H1 (cell line): ENCODE results near the gene TIMP1. TPM values are rescaled to one million over a fixed set of nuclear protein-coding genes. Genes with fewer than 3 reads are reported as not detected.

ENCODE experiments used
- CTCF ChIA-PET: fragments of 300-600 bp; sonication (Branson Sonifier 250); formaldehyde crosslinking; loops from one replicate; lab custom pipeline; 2021; ENCODE audit not compliant: partially characterized antibody; lab: Charles Lee
- POLR2A ChIA-PET: fragments of 300-600 bp; sonication (Branson Sonifier 250); formaldehyde crosslinking; loops from one replicate; lab custom pipeline; 2021; ENCODE audit warnings: inconsistent platforms; ENCODE audit not compliant: partially characterized antibody; lab: Charles Lee
- DNase-seq, 2 experiments: peaks; one replicate each; pipeline versions ENCODE4 v3.0.0 to v3.0.0-alpha.2; 2010 to 2022; ENCODE audit warnings: low spot score in 2 of 2, low read depth in 1 of 2, mixed read lengths in 1 of 2
- FAIRE-seq: peaks from 2 replicates; lab custom pipeline; 2011; peaks lifted over from hg19 to GRCh38; lab: Jason Lieb, UNC
- H2AFZ ChIP-seq: 2 replicates; pipeline ENCODE4 v1.8.1; 2012; ENCODE audit warnings: low read length, inconsistent platforms
- H2AK5ac ChIP-seq: 2 replicates; pipeline ENCODE4 v1.6.1; 2013; ENCODE audit warnings: low read depth, low read length
- H2BK120ac ChIP-seq: replicated peaks from 2 replicates; pipeline ENCODE3; 2013; ENCODE audit warnings: low read depth, low read length, inconsistent platforms
- H2BK12ac ChIP-seq: 2 replicates; pipeline ENCODE4 v1.6.1; 2013; ENCODE audit warnings: low read depth, low read length
- H2BK15ac ChIP-seq: 2 replicates; pipeline ENCODE4 v1.6.1; 2013; ENCODE audit warnings: low read length
- H2BK20ac ChIP-seq: 2 replicates; pipeline ENCODE4 v1.6.1; 2013; ENCODE audit warnings: low read length
- H2BK5ac ChIP-seq: 2 replicates; pipeline ENCODE4 v1.6.1; 2013; ENCODE audit warnings: low read depth, low read length
- H3K14ac ChIP-seq: 2 replicates; pipeline ENCODE4 v1.6.1; 2013; ENCODE audit warnings: inconsistent platforms; ENCODE audit not compliant: insufficient read length
- H3K18ac ChIP-seq: 2 replicates; pipeline ENCODE4 v1.6.1; 2013; ENCODE audit warnings: low read length; ENCODE audit errors: extremely low read depth
- H3K23ac ChIP-seq: 2 replicates; pipeline ENCODE4 v1.6.1; 2013; ENCODE audit warnings: inconsistent platforms; ENCODE audit not compliant: insufficient read length
- H3K23me2 ChIP-seq: 2 replicates; pipeline ENCODE4 v1.6.1; 2013; ENCODE audit warnings: low read depth, low read length
- H3K27ac ChIP-seq: 2 replicates; pipeline ENCODE4 v1.6.1; 2011; ENCODE audit warnings: low read depth, low read length, inconsistent platforms
- H3K27me3 ChIP-seq, 4 experiments: replicated peaks in 1 of 4; 1 replicate in 1 of 4; 2 replicates in 3 of 4; pipeline versions ENCODE4 v1.6.1 to v1.8.1; 2011 to 2013; ENCODE audit warnings: low read length in 3 of 4, mild to moderate bottlenecking in 3 of 4, inconsistent platforms in 2 of 4, mixed read lengths in 2 of 4, moderate library complexity in 1 of 4; ENCODE audit not compliant: control insufficient read depth in 3 of 4, insufficient read depth in 3 of 4; ENCODE audit errors: extremely low read depth in 1 of 4
- H3K36me3 ChIP-seq, 4 experiments: 2 replicates each; pipeline versions ENCODE4 v1.6.1 to v1.8.1; 2011 to 2013; ENCODE audit warnings: mild to moderate bottlenecking in 4 of 4, low read length in 3 of 4, moderate library complexity in 2 of 4, control low read depth in 1 of 4, inconsistent platforms in 1 of 4; ENCODE audit not compliant: insufficient read depth in 4 of 4, control insufficient read depth in 2 of 4
- H3K4ac ChIP-seq: replicated peaks from 2 replicates; pipeline ENCODE3; 2013; ENCODE audit warnings: low read length, low read depth, mixed read lengths, inconsistent platforms; ENCODE audit not compliant: insufficient read length
- H3K4me1 ChIP-seq, 4 experiments: replicated peaks in 1 of 4; 1 replicate in 1 of 4; 2 replicates in 3 of 4; pipeline versions ENCODE4 v1.6.1 to v1.8.1; 2011 to 2013; ENCODE audit warnings: low read length in 3 of 4, inconsistent platforms in 2 of 4, mixed read lengths in 1 of 4; ENCODE audit not compliant: insufficient read depth in 4 of 4, control insufficient read depth in 3 of 4
- H3K4me2 ChIP-seq, 2 experiments: 2 replicates each; pipeline versions ENCODE4 v1.6.1 to v1.8.1; 2011 to 2013; ENCODE audit warnings: low read depth in 2 of 2, low read length in 2 of 2, control low read depth in 1 of 2, inconsistent platforms in 1 of 2, mild to moderate bottlenecking in 1 of 2; ENCODE audit not compliant: insufficient read depth in 1 of 2
- H3K4me3 ChIP-seq, 4 experiments: fragments of 200-600, 300-600 bp in 1 of 4; sonication (generic), shearing (Covaris generic), sonication (Bioruptor Twin) in 1 of 4; 2 replicates each; pipeline versions ENCODE4 v1.5.1 to v1.8.1; 2011 to 2016; ENCODE audit warnings: low read length in 4 of 4, low read depth in 3 of 4, control low read depth in 2 of 4, inconsistent platforms in 2 of 4, mild to moderate bottlenecking in 2 of 4, mixed read lengths in 1 of 4, moderate library complexity in 1 of 4; ENCODE audit not compliant: insufficient read depth in 2 of 4; ENCODE audit errors: extremely low read depth in 1 of 4
- H3K56ac ChIP-seq: replicated peaks from 2 replicates; pipeline ENCODE3; 2013; ENCODE audit warnings: low read depth, mild to moderate bottlenecking, mixed read lengths, low read length, inconsistent platforms; ENCODE audit not compliant: insufficient read length
- H3K79me1 ChIP-seq: 2 replicates; pipeline ENCODE4 v1.6.1; 2013; ENCODE audit warnings: low read depth, low read length, control low read depth
- H3K79me2 ChIP-seq, 2 experiments: 2 replicates each; pipeline versions ENCODE4 v1.6.1 to v1.8.1; 2012 to 2013; ENCODE audit warnings: low read length in 2 of 2, mild to moderate bottlenecking in 2 of 2, inconsistent platforms in 1 of 2; ENCODE audit not compliant: insufficient read depth in 2 of 2, control insufficient read depth in 1 of 2
- H3K9ac ChIP-seq, 4 experiments: replicated peaks in 1 of 4; 1 replicate in 1 of 4; 2 replicates in 3 of 4; pipeline versions ENCODE4 v1.6.1 to v1.8.1; 2011 to 2013; ENCODE audit warnings: low read depth in 3 of 4, low read length in 3 of 4, control low read depth in 2 of 4, mild to moderate bottlenecking in 2 of 4, moderate library complexity in 2 of 4, inconsistent platforms in 1 of 4; ENCODE audit errors: extremely low read depth in 1 of 4
- H3K9me3 ChIP-seq, 2 experiments: 2 replicates each; pipeline versions ENCODE4 v1.6.1 to v1.8.1; 2012 to 2013; ENCODE audit warnings: mild to moderate bottlenecking in 2 of 2, moderate library complexity in 2 of 2, control low read depth in 1 of 2, inconsistent platforms in 1 of 2, low read depth in 1 of 2, low read length in 1 of 2, mixed read lengths in 1 of 2; ENCODE audit not compliant: insufficient read depth in 2 of 2
- H4K20me1 ChIP-seq, 2 experiments: replicated peaks in 1 of 2; 2 replicates each; pipeline versions ENCODE3 to v1.8.1; 2011 to 2013; ENCODE audit warnings: inconsistent platforms in 2 of 2, low read length in 2 of 2, mild to moderate bottlenecking in 1 of 2; ENCODE audit not compliant: insufficient read depth in 2 of 2, control insufficient read depth in 1 of 2
- H4K5ac ChIP-seq: 2 replicates; pipeline ENCODE4 v1.6.1; 2013; ENCODE audit warnings: low read length, low read depth, mixed read lengths, inconsistent platforms; ENCODE audit not compliant: insufficient read length
- H4K8ac ChIP-seq: 2 replicates; pipeline ENCODE4 v1.8.0; 2013; ENCODE audit warnings: mild to moderate bottlenecking, moderate library complexity, low read length, inconsistent platforms; ENCODE audit not compliant: insufficient read depth; ENCODE audit errors: extremely low read depth
- H4K91ac ChIP-seq: replicated peaks from 2 replicates; pipeline ENCODE3; 2013; ENCODE audit warnings: low read length, mixed read lengths, inconsistent platforms; ENCODE audit not compliant: insufficient read length
- GTF2F1 ChIP-seq: IDR thresholded peaks from 2 replicates; pipeline ENCODE4 v1.6.1; 2012; ENCODE audit warnings: low read depth, low read length, improper control_type of control experiment, borderline replicate concordance
- JUN ChIP-seq: IDR thresholded peaks from 2 replicates; pipeline ENCODE4 v1.6.1; 2011; ENCODE audit warnings: low read depth, mild to moderate bottlenecking, improper control_type of control experiment, low read length
- PHF8 ChIP-seq: fragments of 200-600 bp; sonication (generic); conservative IDR thresholded peaks from 2 replicates; pipeline ENCODE4 v1.7.1; 2012; ENCODE audit warnings: low read depth, mild to moderate bottlenecking, inconsistent platforms, low read length, moderate library complexity
- POU5F1 ChIP-seq: IDR thresholded peaks from 2 replicates; pipeline ENCODE4 v1.6.1; 2011; ENCODE audit warnings: low read depth, mild to moderate bottlenecking, low read length, moderate library complexity
- RFX5 ChIP-seq: IDR thresholded peaks from 2 replicates; pipeline ENCODE4 v1.6.1; 2011; ENCODE audit warnings: low read depth, low read length, improper control_type of control experiment, borderline replicate concordance
- SP4 ChIP-seq: IDR thresholded peaks from 2 replicates; pipeline ENCODE4 v1.6.1; 2012; ENCODE audit warnings: low read length, inconsistent platforms
- WGBS, 2 experiments: shearing (Covaris generic) in 1 of 2; methylation state at CpG; one replicate each; pipeline versions ENCODE4 v1.1.6 to v1.1.7; 2013 to 2015; ENCODE audit warnings: low lambda C conversion rate in 2 of 2, mixed read lengths in 2 of 2, inconsistent platforms in 1 of 2, low coverage in 1 of 2, missing lambda C conversion rate in 1 of 2; ENCODE audit not compliant: insufficient replicate concordance in 2 of 2, insufficient coverage in 1 of 2, insufficient read length in 1 of 2; ENCODE audit errors: extremely low coverage in 1 of 2, missing lambda C conversion rate in 1 of 2; 5-methylcytosine and 5-hydroxymethylcytosine counted together
- polyA plus RNA-seq, 7 experiments: library from polyadenylated mRNA; depleted of rRNA in 3 of 7; stranded (reverse) in 5 of 7; unstranded in 2 of 7; fragments of >200 nt in 5 of 7; fragments of 200-250 nt in 2 of 7; gene quantifications; 1 replicate in 5 of 7; 2 replicates in 1 of 7; 4 replicates in 1 of 7; pipeline versions ENCODE4 v1.2.1 to v1.2.3, GENCODE V29; 2011 to 2013; ENCODE audit warnings: missing spikeins in 2 of 7, mixed read lengths in 2 of 7
- total RNA-seq: library from RNA; stranded (reverse); fragmentation: NEBNext Ultra II Directional; extraction: Animal tissue kit (Norgen Biotek cat#: 25700); gene quantifications from 2 replicates; pipeline ENCODE4 v1.2.1, GENCODE V29; 2021

The TIMP1 gene
- total and polyA plus RNA-seq, 2 of the 8 experiments (the other 6 are each of a cell fraction or from before 2014, with no cell fraction given) = 58.6 to 142 TPM

DNA sequence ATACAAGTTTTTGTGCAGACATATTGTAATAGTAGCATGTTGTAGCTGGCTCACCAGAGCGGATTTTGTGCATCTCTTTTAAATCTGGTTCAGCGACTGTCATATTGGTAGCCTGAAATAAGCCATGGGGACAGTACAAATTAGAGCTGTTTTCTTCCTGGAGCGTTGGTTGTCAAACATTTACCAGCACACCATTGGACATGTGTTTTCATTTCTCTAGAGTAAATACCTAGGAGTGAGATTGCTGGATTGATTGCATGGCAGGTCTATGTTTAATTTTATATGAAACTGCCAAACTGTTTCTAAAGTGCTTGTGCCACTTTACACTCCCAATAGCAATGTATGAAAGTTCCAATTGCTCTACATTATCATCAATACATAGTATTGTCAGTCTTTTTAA lies 23.8 kb upstream of the TIMP1 start:
- no peak overlapping the region for H3K27ac ChIP-seq
- H3K56ac ChIP-seq = no peak overlapping the region
- H3K23me2 ChIP-seq = peaks cover 5% of the 10 kb centered on the region
- H3K4me1 ChIP-seq = no peaks in the 10 kb centered on the region
- no peak overlapping the region for H3K4me3 ChIP-seq
- no peak overlapping the region for H3K9ac ChIP-seq
- H3K14ac ChIP-seq = no peak overlapping the region
- no peak overlapping the region for H2AFZ ChIP-seq
- ChIA-PET CTCF (interaction anchor here (0.9 kb wide), 2 partner anchors 20 to 87 kb away, joined by 3 to 4 read pairs; no protein-coding TSS in a partner anchor), POLR2A (interaction anchor here (1.9 kb wide), 1 partner anchor 15 kb away, joined by 5 read pairs; no protein-coding TSS in a partner anchor)
- DNase-seq = no peak
- H2BK15ac ChIP-seq = no peak overlapping the region
- H2AK5ac ChIP-seq = no peak overlapping the region
- FAIRE-seq = no peak
- no peak overlapping the region for H3K4ac ChIP-seq
- WGBS, 2 experiments = 87% methylated on average over 3 of the region's 3 CpGs; no CpG with 5 or more reads in 1 of the 2 experiments
- no peak overlapping the region for H2BK120ac ChIP-seq
- H3K79me2 ChIP-seq = peaks cover 0 to 7% of the 10 kb centered on the region in 2 experiments; a peak in 1 of 4 replicates
- no peaks in the 10 kb centered on the region for H3K9me3 ChIP-seq
- H2BK5ac ChIP-seq = no peak overlapping the region
- H4K5ac ChIP-seq = no peak overlapping the region
- no peaks in the 10 kb centered on the region for H3K79me1 ChIP-seq
- peaks cover 2 to 6% (median 6%) of the 10 kb centered on the region in 4 experiments; a peak in 6 of 8 replicates for H3K36me3 ChIP-seq
- H2BK12ac ChIP-seq = no peak overlapping the region
- H4K20me1 ChIP-seq = peaks cover 0 to 2% of the 10 kb centered on the region in 2 experiments
- no peak overlapping the region for H3K4me2 ChIP-seq
- H4K8ac ChIP-seq = no peak overlapping the region
- no peak overlapping the region for H2BK20ac ChIP-seq
- H3K27me3 ChIP-seq = no peaks in the 10 kb centered on the region
- no peak overlapping the region for H3K18ac ChIP-seq
- no peak overlapping the region for H4K91ac ChIP-seq
- no peak overlapping the region for H3K23ac ChIP-seq
- TF ChIP-seq JUN = no peak
- no peak for TF ChIP-seq PHF8
- no peak for TF ChIP-seq SP4
- TF ChIP-seq GTF2F1 = no peak
- TF ChIP-seq POU5F1 = no peak
- no peak for TF ChIP-seq RFX5
